Endothelial cell of umbilical vein (primary cell): Measurements from ENCODE around the gene ZNF597. TPM values are rescaled to one million over a fixed set of nuclear protein-coding genes. Genes with fewer than 3 reads are reported as not detected.

Experiments
- BruUV-seq: library from RNA; stranded (reverse); fragments of 400-500 nt; replicated peaks from 2 replicates; lab custom pipeline; 2021; lab: Mats Ljungman, UMichigan
- CTCF ChIA-PET: fragments of 300-600, 350-600 bp; sonication (Branson Sonifier 250); formaldehyde crosslinking; loops from one replicate; lab custom pipeline; 2021; ENCODE audit warnings: antibody characterized with exemption, inconsistent platforms; lab: Charles Lee
- POLR2A ChIA-PET: fragments of 300-600, 350-600 bp; sonication (Branson Sonifier 250); formaldehyde crosslinking; loops from one replicate; lab custom pipeline; 2021; ENCODE audit warnings: antibody characterized with exemption, inconsistent platforms; lab: Charles Lee
- DNase-seq: peaks from one replicate; pipeline ENCODE4 v3.0.0-alpha.2; 2011; ENCODE audit warnings: low read depth, low spot score
- FAIRE-seq: peaks from 2 replicates; lab custom pipeline; 2011; peaks lifted over from hg19 to GRCh38; lab: Jason Lieb, UNC
- H2AFZ ChIP-seq: 2 replicates; pipeline ENCODE4 v1.6.0; 2012; ENCODE audit warnings: low read depth, low read length, control low read depth, inconsistent platforms
- H3K27ac ChIP-seq: 2 replicates; pipeline ENCODE4 v1.5.1; 2011; ENCODE audit warnings: low read depth, mild to moderate bottlenecking, control low read depth, low read length, moderate library complexity; ENCODE audit not compliant: insufficient read depth
- H3K27me3 ChIP-seq, 2 experiments: 2 replicates each; pipeline versions ENCODE4 v1.6.0 to v1.6.1; 2011; ENCODE audit warnings: low read length in 2 of 2, mixed read lengths in 1 of 2; ENCODE audit not compliant: control insufficient read depth in 2 of 2, insufficient read depth in 2 of 2
- H3K36me3 ChIP-seq, 2 experiments: 2 replicates in 1 of 2; 3 replicates in 1 of 2; pipeline ENCODE4 v1.5.1; 2011; ENCODE audit warnings: low read length in 2 of 2, mild to moderate bottlenecking in 1 of 2, moderate library complexity in 1 of 2; ENCODE audit not compliant: control insufficient read depth in 2 of 2, insufficient read depth in 2 of 2; ENCODE audit errors: extremely low read depth in 1 of 2
- H3K4me1 ChIP-seq: 3 replicates; pipeline ENCODE4 v1.5.1; 2011; ENCODE audit warnings: mild to moderate bottlenecking, low read length; ENCODE audit not compliant: control insufficient read depth, insufficient read depth; ENCODE audit errors: extremely low read depth
- H3K4me2 ChIP-seq: 2 replicates; pipeline ENCODE4 v1.6.1; 2011; ENCODE audit warnings: low read length, control low read depth, mixed read lengths; ENCODE audit not compliant: insufficient read depth
- H3K4me3 ChIP-seq, 3 experiments: fragments of 200-600 bp in 1 of 3; sonication (generic), shearing (Covaris generic) in 1 of 3; replicated peaks in 1 of 3; 2 replicates each; pipeline ENCODE4 v1.5.1; 2011 to 2016; ENCODE audit warnings: control low read depth in 3 of 3, low read length in 3 of 3, mild to moderate bottlenecking in 2 of 3, inconsistent platforms in 1 of 3, low read depth in 1 of 3, moderate library complexity in 1 of 3; ENCODE audit not compliant: insufficient read depth in 1 of 3
- H3K79me2 ChIP-seq: 2 replicates; pipeline ENCODE4 v1.6.0; 2012; ENCODE audit warnings: low read length, inconsistent platforms; ENCODE audit not compliant: control insufficient read depth, insufficient read depth
- H3K9ac ChIP-seq: replicated peaks from 2 replicates; pipeline ENCODE3; 2011; ENCODE audit warnings: low read length, control low read depth; ENCODE audit not compliant: insufficient read depth; ENCODE audit errors: extremely low read depth
- H3K9me1 ChIP-seq: replicated peaks from 3 replicates; pipeline ENCODE4 v1.6.0; 2011; ENCODE audit warnings: mild to moderate bottlenecking, low read length; ENCODE audit not compliant: control insufficient read depth, insufficient read depth; ENCODE audit errors: extremely low read depth
- H3K9me3 ChIP-seq: replicated peaks from 2 replicates; pipeline ENCODE4 v1.5.1; 2012; ENCODE audit warnings: low read length, inconsistent platforms; ENCODE audit not compliant: control insufficient read depth, insufficient read depth
- H4K20me1 ChIP-seq: replicated peaks from 2 replicates; pipeline ENCODE3; 2011; ENCODE audit warnings: mild to moderate bottlenecking, low read length; ENCODE audit not compliant: control insufficient read depth, insufficient read depth; ENCODE audit errors: extremely low read depth
- FOS ChIP-seq: IDR thresholded peaks from 2 replicates; pipeline ENCODE4 v1.6.1; 2011; ENCODE audit warnings: mild to moderate bottlenecking, low read length, moderate library complexity, borderline replicate concordance; ENCODE audit not compliant: insufficient read depth
- GATA2 ChIP-seq: IDR thresholded peaks from 2 replicates; pipeline ENCODE4 v1.7.0; 2011; ENCODE audit warnings: low read depth, mild to moderate bottlenecking, moderate library complexity, mixed read lengths, low read length; ENCODE audit not compliant: insufficient read length, insufficient read depth
- MAX ChIP-seq: IDR thresholded peaks from 2 replicates; pipeline ENCODE4 v1.6.1; 2011; ENCODE audit not compliant: insufficient read depth, insufficient read length
- MYC ChIP-seq: IDR thresholded peaks from one replicate; pipeline ENCODE4 v1.6.1; 2011; ENCODE audit warnings: mild to moderate bottlenecking, low read depth, low read length
- POLR2A ChIP-seq: IDR thresholded peaks from 2 replicates; pipeline ENCODE4 v1.6.1; 2012; ENCODE audit warnings: low read depth, mild to moderate bottlenecking, control low read depth, low read length
- POLR2AphosphoS5 ChIP-seq: IDR thresholded peaks from 2 replicates; pipeline ENCODE4 v1.6.1; 2012; ENCODE audit warnings: low read depth, mild to moderate bottlenecking, control low read depth, low read length, moderate library complexity; ENCODE audit not compliant: insufficient read depth
- dilution Hi-C: fragments of 300-500 bp; cut with MboI; formaldehyde crosslinking; loops from one replicate; pipeline ENCODE4 v1.15.0; 2019; ENCODE audit warnings: low sequenced_read_pairs; ENCODE audit not compliant: extremely low pct_ligation_motif_present
- intact Hi-C: fragments of 100-400 bp; cut with micrococcal nuclease; formaldehyde crosslinking; loops from one replicate; pipeline ENCODE4 v1.10.0; 2022
- polyA plus RNA-seq, 4 experiments: library from polyadenylated mRNA; depleted of rRNA in 3 of 4; stranded (reverse) in 3 of 4; unstranded in 1 of 4; fragments of >200 nt; gene quantifications; 2 replicates each; pipeline versions ENCODE4 v1.2.1 to v1.2.3, GENCODE V29; 2011 to 2012; ENCODE audit warnings: missing spikeins in 1 of 4
- total RNA-seq: library from RNA; stranded (reverse); gene quantifications from 2 replicates; pipeline ENCODE4 v1.2.3, GENCODE V29; 2021

Gene ZNF597
- total and polyA plus RNA-seq, 2 donors (not counting 3 experiments of a cell fraction or from before 2014, with no cell fraction given), result 0.75 to 1.4 TPM

- DNase-seq (no peak), FAIRE-seq (no peak)
- no peaks in the 10 kb centered on the region for H3K9me3 ChIP-seq
- no peak overlapping the region for H3K9ac ChIP-seq
- H3K27ac ChIP-seq, result no peak overlapping the region
- no peaks in the 10 kb centered on the region for H3K36me3 ChIP-seq
- no peak overlapping the region for H3K4me2 ChIP-seq
- BruUV-seq, result no TSS peak
- no peaks in the 10 kb centered on the region for H3K27me3 ChIP-seq
- ChIA-PET POLR2A (no interaction called here), CTCF (no interaction called here)
- no peaks in the 10 kb centered on the region for H3K9me1 ChIP-seq
- no peaks in the 10 kb centered on the region for H4K20me1 ChIP-seq
- peaks cover 10% of the 10 kb centered on the region for H3K79me2 ChIP-seq
- no peak for TF ChIP-seq POLR2A
- no peak for TF ChIP-seq MAX
- no peak for TF ChIP-seq POLR2AphosphoS5
- TF ChIP-seq GATA2, result no peak
- TF ChIP-seq MYC, result no peak
- dilution Hi-C loops, result no loop called here
- no peak overlapping the region for H2AFZ ChIP-seq
- intact Hi-C loops, result no loop called here
- peaks cover 30% of the 10 kb centered on the region for H3K4me1 ChIP-seq
- no peak overlapping the region for H3K4me3 ChIP-seq
These were observed 10.8 kb upstream of the ZNF597 start for GRCh38 chr16:3454093-3454492.

GRCh38 chr16:3444032-3444388, 706 bp upstream of the ZNF597 start:
- H3K4me2 ChIP-seq, result peak overlapping the region; percentile 86
- ChIA-PET POLR2A (interaction anchor here (0.6 to 1.4 kb wide), 6 partner anchors 13 to 342 kb away, joined by 3 to 6 read pairs (median 5); partner anchors contain the start of genes ZNF174, ZNF263 and ZSCAN32), CTCF (interaction anchor here (0.6 to 2.9 kb wide), 5 partner anchors 13 to 412 kb away, joined by 3 to 16 read pairs (median 5); partner anchors contain the start of gene CLUAP1)
- peak overlapping the region; percentile 45 to 78 (median 69) for H3K4me3 ChIP-seq
- BruUV-seq, result no TSS peak
- peak overlapping the region; percentile 92 for H3K27ac ChIP-seq
- peaks cover 3% of the 10 kb centered on the region for H3K4me1 ChIP-seq
- intact Hi-C loops (no loop called here), dilution Hi-C loops (no loop called here)
- no peaks in the 10 kb centered on the region for H3K9me3 ChIP-seq
- TF ChIP-seq POLR2A (peak; percentile 66), FOS (peak; percentile 6), POLR2AphosphoS5 (peak; percentile 41), MYC (no peak), MAX (no peak)
- FAIRE-seq (no peak), DNase-seq (peak; percentile 87)
- no peaks in the 10 kb centered on the region for H4K20me1 ChIP-seq
- H3K36me3 ChIP-seq, result peaks cover 0 to 2% of the 10 kb centered on the region in 2 experiments
- no peaks in the 10 kb centered on the region for H3K27me3 ChIP-seq
- peaks cover 18% of the 10 kb centered on the region for H3K79me2 ChIP-seq
- no peaks in the 10 kb centered on the region for H3K9me1 ChIP-seq
- H2AFZ ChIP-seq, result peak overlapping the region; percentile 26
- H3K9ac ChIP-seq, result peak overlapping the region; percentile 96
